SK-N-SH (cell line): ENCODE measurements around the gene IMMT.

ENCODE experiments used
- CTCF ChIP-seq: fragments of 200-600 bp; sonication (generic); IDR thresholded peaks from 2 replicates; pipeline ENCODE4 v1.6.1; 2017; ENCODE audit warnings: antibody characterized with exemption, mild to moderate bottlenecking, moderate library complexity
- EP300 ChIP-seq, 2 experiments: IDR thresholded peaks; 2 replicates each; pipeline versions ENCODE4 v1.4.0 to v1.6.1; 2012; ENCODE audit warnings: borderline replicate concordance in 1 of 2, low read depth in 1 of 2, low read length in 1 of 2
- EZH2phosphoT487 ChIP-seq: fragments of 200-600 bp; sonication (generic); IDR thresholded peaks from 2 replicates; pipeline ENCODE4 v1.6.1; 2017; ENCODE audit warnings: low read depth, mixed run types, mild to moderate bottlenecking, antibody characterized with exemption, moderate library complexity, borderline replicate concordance
- GABPA ChIP-seq: IDR thresholded peaks from 2 replicates; pipeline ENCODE4 v1.4.0; 2012; ENCODE audit warnings: low read depth, mild to moderate bottlenecking
- IRF3 ChIP-seq: fragments of 150-350 bp; IDR thresholded peaks from 2 replicates; pipeline ENCODE4 v1.6.1; 2016; ENCODE audit warnings: mild to moderate bottlenecking, low read depth, low read length
- POLR2AphosphoS5 ChIP-seq: IDR thresholded peaks from 2 replicates; pipeline ENCODE4 v1.6.1; 2012; ENCODE audit warnings: low read depth, low read length
- RCOR1 ChIP-seq: fragments of 150-350 bp; IDR thresholded peaks from 2 replicates; pipeline ENCODE4 v1.6.1; 2017; ENCODE audit warnings: antibody characterized with exemption, low read length
- REST ChIP-seq: IDR thresholded peaks from 2 replicates; pipeline ENCODE4 v1.6.1; 2012; ENCODE audit warnings: mild to moderate bottlenecking, low read depth, low read length, moderate library complexity
- SIN3A ChIP-seq: IDR thresholded peaks from 2 replicates; pipeline ENCODE4 v1.6.1; 2012; ENCODE audit warnings: low read depth, mild to moderate bottlenecking, low read length, moderate library complexity, borderline replicate concordance
- TAF1 ChIP-seq: IDR thresholded peaks from 2 replicates; pipeline ENCODE4 v1.6.1; 2012; ENCODE audit warnings: low read depth, mild to moderate bottlenecking, low read length, moderate library complexity, borderline replicate concordance
- YY1 ChIP-seq: IDR thresholded peaks from 2 replicates; pipeline ENCODE4 v1.4.0; 2012; ENCODE audit warnings: low read depth, mild to moderate bottlenecking

DNA sequence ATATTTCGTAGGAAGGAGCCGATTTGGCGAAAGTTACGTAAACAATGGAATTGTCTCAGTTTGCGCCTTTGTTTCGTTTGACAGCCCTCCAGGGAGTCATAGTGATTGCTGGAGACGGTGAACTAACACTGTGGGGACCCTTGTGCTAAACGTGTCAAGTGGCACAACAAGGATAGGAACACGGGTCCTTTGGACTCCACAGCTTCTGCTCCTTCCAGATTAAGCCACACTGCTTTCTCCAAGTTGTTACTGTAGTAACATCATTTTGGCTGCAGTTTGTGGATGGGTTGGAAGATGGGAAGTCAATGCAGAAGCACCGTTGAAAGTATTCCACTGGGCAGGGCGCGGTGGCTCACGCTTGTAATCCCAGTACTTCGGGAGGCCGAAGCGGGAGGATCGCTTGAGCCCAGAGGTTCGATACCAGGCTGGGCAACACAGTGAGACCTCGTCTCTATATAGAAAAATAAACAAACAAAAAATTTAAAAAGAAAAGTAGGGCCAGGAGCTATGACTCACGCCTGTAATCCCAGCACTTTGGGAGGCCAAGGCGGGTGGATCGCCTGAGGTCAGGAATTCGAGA is 636 bp upstream of the IMMT start:
- TF ChIP-seq CTCF, result no peak
- no peak for TF ChIP-seq EZH2phosphoT487
- no peak for TF ChIP-seq POLR2AphosphoS5
- no peak for TF ChIP-seq SIN3A
- TF ChIP-seq EP300 (IDR thresholded peaks at IDR 0.05; ENCODE audit: borderline replicate concordance in 1 of 2, low read depth in 1 of 2, low read length in 1 of 2), result no peak
- no peak for TF ChIP-seq YY1
- TF ChIP-seq REST, result no peak
- no peak for TF ChIP-seq GABPA
- no peak for TF ChIP-seq IRF3
- no peak for TF ChIP-seq TAF1
- TF ChIP-seq RCOR1, result no peak
